HG03469 (cell line): ENCODE results near the gene ZBTB3.
"Not testable (repeated sequence)": the region's sequence is repeated elsewhere in the genome, so short reads cannot be mapped to it uniquely, and the experiment has no call there.

ENCODE experiments used
- ATAC-seq: cut with Tn5 transposase; IDR thresholded peaks from one replicate; pipeline ENCODE4 v1.9.1; 2021; ENCODE audit warnings: mild to moderate bottlenecking, moderate library complexity, moderate number of reproducible peaks; ENCODE audit not compliant: unreplicated experiment

Gene ZBTB3

GRCh38 chr11:62716816-62717215, 37.1 kb downstream of the ZBTB3 start:
- no peak for ATAC-seq

DNA sequence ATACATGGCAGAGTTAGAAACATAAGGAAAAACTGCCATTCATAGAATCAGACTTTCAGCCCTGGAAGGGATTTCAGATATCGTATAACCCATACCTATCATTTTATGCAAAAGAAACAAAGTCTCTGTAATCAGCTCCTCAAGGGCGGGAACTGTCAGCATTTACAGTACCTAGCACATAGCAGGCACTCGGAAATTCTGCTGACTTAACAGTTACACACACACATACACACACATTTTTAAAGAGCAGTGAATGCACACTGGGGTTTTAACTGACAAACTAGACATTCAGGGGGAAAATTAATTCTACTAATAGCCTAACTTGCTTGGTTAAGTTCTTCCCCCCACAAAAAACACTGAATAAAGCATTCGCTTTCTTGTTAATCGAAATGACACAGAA, 37.8 kb downstream of the ZBTB3 start:
- ATAC-seq: no peak

DNA sequence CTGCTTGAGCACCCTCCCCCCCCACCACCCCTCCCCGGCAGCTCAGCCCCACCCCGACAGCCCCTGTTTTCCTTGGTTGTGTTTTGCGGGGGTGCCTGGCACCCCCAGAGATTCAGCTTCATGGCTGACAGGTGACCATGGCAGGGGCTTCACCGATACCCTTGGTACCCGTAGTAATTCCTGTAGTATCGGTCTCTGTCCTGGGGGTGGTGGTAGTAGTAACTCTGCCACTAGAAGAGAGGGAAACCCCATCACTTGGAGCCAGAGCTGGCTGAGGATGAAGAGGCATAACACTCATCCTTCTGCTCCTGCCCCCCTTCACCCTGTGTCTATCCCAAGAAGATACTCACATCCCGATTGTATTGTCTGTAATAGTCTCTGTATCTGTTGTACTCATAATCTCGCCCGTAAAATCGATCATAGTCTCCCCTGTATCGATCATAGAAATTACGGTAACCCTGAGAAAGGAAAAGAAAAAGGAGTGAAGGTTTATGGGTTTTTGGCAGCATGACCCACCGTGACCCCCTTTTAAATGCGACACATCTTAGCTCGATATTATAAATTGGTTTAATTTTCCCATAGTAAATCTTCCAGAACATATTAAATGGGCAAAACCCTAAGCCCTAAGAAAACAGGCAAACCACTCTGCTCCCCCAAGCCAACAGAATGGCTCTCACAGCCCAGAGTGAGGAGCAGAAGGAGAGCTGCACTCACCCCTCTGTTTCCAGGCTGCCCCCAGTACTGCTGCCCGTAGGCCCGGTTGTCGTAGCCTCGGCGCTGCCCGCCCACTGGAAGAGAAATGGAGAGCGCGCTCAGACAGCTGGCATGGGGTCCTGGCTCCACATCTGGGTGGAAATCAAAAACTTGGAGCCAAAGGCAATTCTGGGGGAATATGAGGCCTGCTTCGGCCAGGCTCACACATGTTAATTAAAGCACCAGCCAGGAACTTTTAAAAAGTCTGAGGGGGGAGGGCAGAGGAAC, 38.5 kb downstream of the ZBTB3 start:
- ATAC-seq: no peak

GRCh38 chr11:62713343-62713742, 40.6 kb downstream of the ZBTB3 start:
- no peak for ATAC-seq

- no peak for ATAC-seq
These were observed 41.1 kb downstream of the ZBTB3 start for GRCh38 chr11:62712861-62713260.

- ATAC-seq: no peak
These were observed 41.6 kb downstream of the ZBTB3 start for GRCh38 chr11:62712276-62712812.

GRCh38 chr11:62710001-62710345, 44.0 kb downstream of the ZBTB3 start:
- no peak for ATAC-seq

DNA sequence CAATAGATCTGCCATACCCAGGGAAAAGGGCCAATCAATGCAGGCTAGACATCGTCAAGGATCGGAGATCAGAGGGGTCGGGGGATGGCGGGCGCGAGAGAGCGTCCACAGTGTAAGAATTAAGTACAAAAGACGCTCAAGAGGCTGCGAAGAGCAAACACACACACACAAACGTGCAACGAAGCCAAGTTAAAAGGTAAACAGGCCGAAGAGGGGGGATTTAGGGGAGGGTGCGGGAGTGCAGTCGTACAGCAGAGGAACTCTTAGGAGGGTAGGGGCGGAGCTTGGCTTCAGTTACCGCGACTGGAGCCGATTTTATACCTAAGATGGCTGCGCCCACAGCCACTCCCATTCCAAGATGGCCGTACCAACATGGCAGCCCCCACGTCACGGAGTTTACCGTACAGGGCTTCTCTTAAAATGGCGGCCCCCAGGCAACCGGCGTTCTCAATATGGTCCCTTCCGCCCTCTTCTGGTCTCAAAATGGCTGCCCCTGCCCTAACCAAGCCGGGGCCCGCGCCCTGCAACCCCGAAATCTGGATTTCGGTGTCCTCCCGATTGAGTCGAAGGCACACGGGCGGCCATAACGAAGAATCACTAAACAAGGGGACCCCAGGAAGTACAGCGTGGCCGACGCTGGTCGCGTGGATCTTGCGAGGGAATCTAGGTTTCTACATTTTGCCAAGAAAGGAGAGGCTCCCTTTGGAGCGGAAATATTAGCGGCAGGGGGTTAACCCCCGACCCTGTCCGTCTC, 44.5 kb downstream of the ZBTB3 start:
- peak; percentile 42 for ATAC-seq

GRCh38 chr11:62708793-62709192, 45.2 kb downstream of the ZBTB3 start:
- ATAC-seq: no peak

DNA sequence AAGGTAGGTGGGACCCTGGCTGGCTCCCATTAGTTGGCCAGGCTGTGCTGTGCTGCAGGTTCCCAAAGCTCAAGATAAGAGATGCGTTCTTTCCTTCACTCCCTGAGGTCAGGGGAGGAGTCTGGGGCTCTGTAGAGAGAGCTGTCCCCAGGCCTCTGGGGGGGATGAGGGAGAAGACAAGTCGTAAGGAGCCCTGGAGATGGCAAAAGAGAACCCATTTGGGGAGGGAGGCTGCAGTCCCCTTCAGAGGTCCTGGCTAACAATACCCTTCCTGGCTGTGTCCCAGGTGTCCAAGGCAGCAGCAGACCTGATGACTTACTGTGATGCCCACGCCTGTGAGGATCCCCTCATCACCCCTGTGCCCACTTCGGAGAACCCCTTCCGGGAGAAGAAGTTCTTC, 45.6 kb downstream of the ZBTB3 start:
- no peak for ATAC-seq

DNA sequence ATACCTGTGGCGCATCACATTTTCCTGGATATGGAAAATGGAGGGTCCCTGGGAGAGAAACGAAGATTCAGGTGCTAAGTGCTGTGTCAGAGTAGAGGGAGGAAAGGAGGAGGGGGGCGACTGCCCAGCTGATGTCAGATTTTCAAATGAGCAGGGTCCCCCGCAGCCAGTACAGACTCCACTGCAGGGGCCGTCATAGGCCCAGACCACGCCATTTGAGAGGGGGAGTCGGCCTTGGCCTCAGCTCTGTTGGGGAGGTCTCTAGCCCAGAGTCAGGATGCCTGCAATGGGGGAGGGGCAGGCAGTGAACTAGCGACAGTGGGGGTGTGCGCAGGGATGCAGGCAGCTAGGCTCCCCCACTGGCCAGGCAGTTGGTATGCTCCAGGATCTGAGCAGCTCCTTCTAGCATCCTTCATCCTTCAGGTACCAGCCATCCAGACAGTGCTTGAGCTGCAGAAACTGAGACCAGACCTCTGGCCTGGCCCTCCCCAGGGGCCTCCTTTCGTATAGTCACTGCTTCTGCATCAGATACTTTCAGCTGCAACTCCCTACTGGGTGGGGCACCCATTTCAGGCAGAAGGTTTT, 46.6 kb downstream of the ZBTB3 start, which contains the start of the genes BSCL2 and GNG3:
TSS of gene BSCL2 (minus strand) at position 148 of the 585 bp plus-strand sequence. CDS start 229 bp downstream, outside the sequence.
TSS of gene GNG3 (plus strand) at position 400 of the 585 bp plus-strand sequence. CDS start 620 bp downstream, outside the sequence.
- ATAC-seq: no peak

- no peak for ATAC-seq
These were observed 47.1 kb downstream of the ZBTB3 start for GRCh38 chr11:62706850-62707247.

DNA sequence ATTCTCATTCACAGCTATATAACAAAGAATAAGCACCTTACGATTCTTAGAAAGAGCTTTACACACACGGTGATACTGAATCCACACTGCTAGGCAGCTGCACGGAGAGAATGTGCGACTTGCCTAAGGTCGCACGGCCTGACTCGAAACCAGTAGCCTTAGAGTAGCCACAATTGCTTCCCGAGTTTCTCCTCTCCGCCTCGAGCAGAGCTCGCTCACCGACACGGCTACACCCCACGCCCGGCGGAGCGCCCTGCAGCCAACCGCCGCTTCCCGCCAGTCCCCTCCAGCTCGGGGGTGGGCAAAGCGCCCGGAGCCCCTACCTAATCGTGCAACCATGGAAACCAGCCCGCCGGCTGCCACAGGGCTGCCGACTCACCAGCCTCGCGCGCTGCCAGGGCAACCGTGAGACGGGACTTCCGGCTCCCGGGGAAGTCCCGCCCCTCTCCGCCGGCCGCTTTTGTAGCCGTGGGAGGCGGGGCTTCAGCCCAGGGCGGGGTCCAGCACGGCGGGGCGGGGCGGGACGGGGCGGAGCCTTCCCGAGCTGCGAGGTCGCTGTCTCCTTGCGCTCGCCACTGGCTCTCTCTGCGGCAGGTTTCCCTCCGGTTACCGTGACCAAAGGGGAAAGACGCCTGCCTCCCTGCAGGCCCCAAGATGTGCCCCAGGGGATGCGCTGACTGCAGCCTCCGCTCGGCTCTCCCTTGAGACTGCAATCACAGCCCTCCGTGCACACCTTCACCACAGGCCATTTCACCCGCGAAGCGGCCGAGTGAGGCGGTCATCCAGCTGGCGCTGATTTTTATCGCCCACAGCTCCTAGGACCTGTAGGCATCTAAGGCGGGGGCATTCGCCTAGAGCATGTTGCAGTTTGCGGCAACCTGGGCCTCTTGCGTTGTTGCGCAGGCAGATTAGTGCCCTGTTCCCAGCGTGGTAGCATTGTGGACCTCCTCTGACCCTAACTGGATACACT, 47.8 kb downstream of the ZBTB3 start:
- peak; percentile 31 for ATAC-seq

DNA sequence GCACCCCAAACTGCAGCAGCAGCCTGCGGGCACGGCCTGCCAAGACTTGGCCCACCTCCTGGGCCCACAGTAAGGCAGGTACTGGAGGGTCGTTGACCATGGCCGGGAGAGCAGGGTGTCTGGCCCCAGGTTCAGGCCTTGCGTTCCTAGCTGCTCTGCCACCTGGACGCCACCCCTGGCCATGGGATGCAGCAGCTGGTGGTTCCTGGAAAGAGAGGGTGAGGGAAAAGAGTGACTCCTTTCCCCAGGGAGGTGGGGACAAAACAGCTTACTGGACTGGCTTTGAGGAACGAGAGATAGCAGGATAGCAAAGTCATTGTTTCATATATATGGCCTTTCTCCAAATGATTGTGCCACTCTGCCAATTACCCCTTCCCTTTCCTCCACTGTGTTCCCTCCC, 48.5 kb downstream of the ZBTB3 start:
- no peak for ATAC-seq

- ATAC-seq: not testable (repeated sequence)
These were observed 50.0 kb downstream of the ZBTB3 start for GRCh38 chr11:62703921-62704320.

DNA sequence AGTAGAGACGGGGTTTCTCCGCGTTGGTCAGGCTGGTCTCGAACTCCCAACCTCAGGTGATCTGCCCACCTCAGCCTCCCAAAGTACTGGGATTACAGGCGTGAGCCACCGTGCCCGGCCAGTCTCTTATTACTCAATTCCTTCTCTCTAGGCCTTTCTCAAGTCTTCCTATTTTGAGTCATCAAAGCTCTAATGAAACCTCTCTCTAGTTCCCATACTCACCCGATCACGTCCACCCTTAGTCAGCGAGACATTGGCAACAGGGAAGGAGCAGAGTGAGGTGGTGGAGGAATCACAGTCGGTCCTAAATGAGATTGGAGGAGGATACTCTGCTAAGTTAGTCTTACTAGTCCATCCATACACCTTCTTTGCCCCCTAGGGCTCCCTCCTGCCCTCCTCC, 51.7 kb downstream of the ZBTB3 start:
- ATAC-seq: no peak
